Panc1 (cell line): ENCODE measurements around the gene ALG9. TPM values are rescaled to one million over a fixed set of nuclear protein-coding genes. Genes with fewer than 3 reads are reported as not detected.

Experiments used
- ATAC-seq: fragments of 200-7000 bp; cut with Tn5 transposase; 2 replicates; pipeline ENCODE4 v1.9.1; 2020; ENCODE audit warnings: mild to moderate bottlenecking, moderate library complexity
- BruUV-seq: library from RNA; stranded (reverse); fragments of 400-500 nt; replicated peaks from 2 replicates; lab custom pipeline; 2021; lab: Mats Ljungman, UMichigan
- CTCF ChIA-PET: fragments of 300-600 bp; sonication (Branson Sonifier 250); formaldehyde crosslinking; loops from one replicate; lab custom pipeline; 2022; ENCODE audit warnings: antibody characterized with exemption; lab: Charles Lee
- POLR2A ChIA-PET: fragments of 300-600 bp; sonication (Branson Sonifier 250); formaldehyde crosslinking; loops from one replicate; lab custom pipeline; 2022; ENCODE audit warnings: antibody characterized with exemption; lab: Charles Lee
- DNase-seq: peaks from one replicate; pipeline ENCODE4 v3.0.0-alpha.2; 2010; ENCODE audit warnings: low read depth, low spot score
- H3K27ac ChIP-seq: 2 replicates; pipeline ENCODE4 v1.5.1; 2011; ENCODE audit warnings: mild to moderate bottlenecking, low read length, inconsistent platforms
- H3K27me3 ChIP-seq: fragments of 200-500 bp; sonication (Bioruptor generic); 2 replicates; pipeline ENCODE4 v1.6.0; 2014; ENCODE audit warnings: low read length, inconsistent platforms; ENCODE audit not compliant: control insufficient read depth, insufficient read depth
- H3K36me3 ChIP-seq: fragments of 200-500 bp; sonication (Bioruptor generic); 2 replicates; pipeline ENCODE4 v1.5.1; 2014; ENCODE audit warnings: inconsistent platforms, mild to moderate bottlenecking, low read length, moderate library complexity; ENCODE audit not compliant: control insufficient read depth, insufficient read depth
- H3K4me1 ChIP-seq: 2 replicates; pipeline ENCODE4 v1.5.1; 2011; ENCODE audit warnings: inconsistent platforms, mild to moderate bottlenecking, low read length, moderate library complexity; ENCODE audit not compliant: control insufficient read depth, insufficient read depth
- H3K4me3 ChIP-seq, 2 experiments: 2 replicates each; pipeline ENCODE4 v1.5.1; 2011 to 2012; ENCODE audit warnings: low read depth in 2 of 2, low read length in 2 of 2, mild to moderate bottlenecking in 2 of 2, inconsistent platforms in 1 of 2, moderate library complexity in 1 of 2
- H3K9me3 ChIP-seq: fragments of 200-500 bp; sonication (Bioruptor generic); 2 replicates; pipeline ENCODE4 v1.5.1; 2014; ENCODE audit warnings: low read depth, mild to moderate bottlenecking, inconsistent platforms, low read length, moderate library complexity; ENCODE audit not compliant: control insufficient read depth, insufficient read depth
- CTCF ChIP-seq: fragments of 450-650 bp; IDR thresholded peaks from 2 replicates; pipeline ENCODE4 v1.5.1; 2017; ENCODE audit warnings: mild to moderate bottlenecking
- POLR2AphosphoS5 ChIP-seq: IDR thresholded peaks from 2 replicates; pipeline ENCODE4 v1.6.1; 2012; ENCODE audit warnings: mild to moderate bottlenecking, low read depth, low read length, moderate library complexity
- REST ChIP-seq, 2 experiments: IDR thresholded peaks; 2 replicates each; pipeline ENCODE4 v1.6.1; 2011 to 2012; ENCODE audit warnings: low read depth in 2 of 2, control low read depth in 1 of 2, low read length in 1 of 2, mild to moderate bottlenecking in 1 of 2, moderate library complexity in 1 of 2; ENCODE audit not compliant: insufficient read depth in 1 of 2
- SIN3A ChIP-seq: IDR thresholded peaks from 2 replicates; pipeline ENCODE4 v1.6.1; 2012; ENCODE audit warnings: low read depth, mild to moderate bottlenecking, low read length, moderate library complexity, borderline replicate concordance; ENCODE audit not compliant: insufficient read depth
- TCF7L2 ChIP-seq: IDR thresholded peaks from 2 replicates; pipeline ENCODE4 v1.6.1; 2011; ENCODE audit warnings: mild to moderate bottlenecking, low read depth, low read length, inconsistent platforms
- in situ Hi-C: cut with HindIII; loops from 2 replicates; pipeline ENCODE4 v1.10.0; 2016; ENCODE audit warnings: low sequenced_read_pairs, low pct_unique_long_range_greater_than_20kb
- intact Hi-C: fragments of 100-400 bp; cut with micrococcal nuclease; formaldehyde crosslinking; loops from one replicate; pipeline ENCODE4 v1.10.0; 2022; ENCODE audit not compliant: unreplicated experiment
- total RNA-seq: library from RNA; stranded (reverse); gene quantifications from one replicate; pipeline ENCODE4 v1.2.1, GENCODE V29; 2021; ENCODE audit not compliant: unreplicated experiment

The ALG9 gene
- total RNA-seq, 1 experiment from 2014 or later, result 27.1 TPM

GRCh38 chr11:111756097-111756496 is 115.3 kb downstream of the ALG9 start:
- ATAC-seq (no peak), DNase-seq (no peak)
- Histone ChIP-seq H3K36me3 (peaks cover 32% of the 10 kb centered on the region; the same call in 1 of the 2 replicates), H3K4me1 (no peaks in the 10 kb centered on the region), H3K9me3 (no peaks in the 10 kb centered on the region), H3K4me3 (no peak overlapping the region), H3K27ac (no peak overlapping the region), H3K27me3 (no peaks in the 10 kb centered on the region)
- no TSS peak for BruUV-seq
- POLR2A ChIA-PET, result interaction anchor here (0.6 to 0.7 kb wide), 2 partner anchors 24 to 154 kb away, joined by 4 to 11 read pairs; partner anchors contain the start of gene SIK2
- TF ChIP-seq SIN3A (no peak), REST (IDR thresholded peaks at IDR 0.05; ENCODE audit: insufficient read depth in 1 of 2, low read depth in 2 of 2, low read length in 1 of 2) (no peak), POLR2AphosphoS5 (no peak), TCF7L2 (no peak)
- in situ Hi-C loops (no loop called here), intact Hi-C loops (no loop called here)
- CTCF ChIA-PET, result interaction anchor here (0.6 to 0.7 kb wide), 4 partner anchors 21 to 125 kb away, joined by 3 to 8 read pairs (median 4); no protein-coding TSS in a partner anchor

- Histone ChIP-seq H3K36me3 (peaks cover 28% of the 10 kb centered on the region), H3K27ac (no peak overlapping the region), H3K4me3 (no peak overlapping the region), H3K27me3 (no peaks in the 10 kb centered on the region), H3K4me1 (peaks cover 5% of the 10 kb centered on the region; the same call in 1 of the 2 replicates), H3K9me3 (no peaks in the 10 kb centered on the region)
- BruUV-seq, result no TSS peak
- DNase-seq (no peak), ATAC-seq (no peak)
- intact Hi-C loops, result no loop called here
- TF ChIP-seq SIN3A (no peak), TCF7L2 (no peak), POLR2AphosphoS5 (no peak), REST (IDR thresholded peaks at IDR 0.05; ENCODE audit: insufficient read depth in 1 of 2, low read depth in 2 of 2, low read length in 1 of 2) (no peak), CTCF (no peak)
- CTCF ChIA-PET, result no interaction called here
- POLR2A ChIA-PET, result no interaction called here
- in situ Hi-C loops, result no loop called here
Observed at GRCh38 chr11:111749646-111750045, 121.7 kb downstream of the ALG9 start.
